OCI-LY1 (cell line): ENCODE results near the gene AKT2.

Source experiments
- CTCF ChIP-seq: fragments of 200-600 bp; sonication (generic), shearing (Covaris generic); IDR thresholded peaks from 2 replicates; pipeline ENCODE4 v1.5.1; 2017; ENCODE audit warnings: mild to moderate bottlenecking, antibody characterized with exemption, low read length, moderate library complexity, mixed read lengths
- EZH2 ChIP-seq: fragments of 200-600 bp; sonication (generic), shearing (Covaris generic); IDR thresholded peaks from 2 replicates; pipeline ENCODE4 v1.8.0; 2017; ENCODE audit warnings: borderline replicate concordance, mixed run types, mild to moderate bottlenecking, antibody characterized with exemption, low read length, moderate library complexity, mixed read lengths

- TF ChIP-seq CTCF, result no peak
- no peak for TF ChIP-seq EZH2
Measured at GRCh38 chr19:40321076-40321475, 35.9 kb upstream of the AKT2 start.
